ENCODE data around the gene UNC45A. TPM values are rescaled to one million over a fixed set of nuclear protein-coding genes. Genes with fewer than 3 reads are reported as not detected.
"Not testable (repeated sequence)": the region's sequence is repeated elsewhere in the genome, so short reads cannot be mapped to it uniquely, and the experiment has no call there.

Gene UNC45A
- polyA plus RNA-seq, 2 donors = 35.0 to 47.9 TPM

GRCh38 chr15:90892023-90892422 is 43.1 kb upstream of the UNC45A start:
- Histone ChIP-seq H3K4me3 (ENCODE audit: low read depth in 1 of 2, low read length in 2 of 2) (no peak overlapping the region), H3K4me1 (ENCODE audit: control insufficient read depth in 2 of 2, insufficient read depth in 2 of 2, low read length in 1 of 2) (no peaks in the 10 kb centered on the region), H3K9me3 (ENCODE audit: control insufficient read depth in 2 of 2, insufficient read depth in 1 of 2, low read depth in 1 of 2, low read length in 1 of 2) (no peaks in the 10 kb centered on the region), H3K27me3 (ENCODE audit: control insufficient read depth in 1 of 2, insufficient read depth in 2 of 2, low read length in 2 of 2) (no peaks in the 10 kb centered on the region), H3K36me3 (ENCODE audit: control insufficient read depth in 2 of 2, insufficient read depth in 2 of 2, low read length in 1 of 2) (peaks cover 13 to 21% of the 10 kb centered on the region in 2 donors), H3K27ac (ENCODE audit: low read depth in 2 of 2, low read length in 1 of 2) (no peak overlapping the region)
- WGBS, 2 donors = 94 to 96% methylated on average over 11 of the region's 11 CpGs

- H3K4me1 ChIP-seq (ENCODE audit: control insufficient read depth in 2 of 2, insufficient read depth in 2 of 2, low read length in 1 of 2) = no peaks in the 10 kb centered on the region
- 94 to 95% methylated on average over 29 of the region's 29 CpGs for WGBS, 2 donors
- H3K4me3 ChIP-seq (ENCODE audit: low read depth in 1 of 2, low read length in 2 of 2) = no peak overlapping the region
- no peak overlapping the region for H3K27ac ChIP-seq (ENCODE audit: low read depth in 2 of 2, low read length in 1 of 2)
- peaks cover 13 to 21% of the 10 kb centered on the region in 2 donors for H3K36me3 ChIP-seq (ENCODE audit: control insufficient read depth in 2 of 2, insufficient read depth in 2 of 2, low read length in 1 of 2)
- no peaks in the 10 kb centered on the region for H3K9me3 ChIP-seq (ENCODE audit: control insufficient read depth in 2 of 2, insufficient read depth in 1 of 2, low read depth in 1 of 2, low read length in 1 of 2)
- H3K27me3 ChIP-seq (ENCODE audit: control insufficient read depth in 1 of 2, insufficient read depth in 2 of 2, low read length in 2 of 2) = no peaks in the 10 kb centered on the region
Measured at GRCh38 chr15:90892498-90893174, 42.4 kb upstream of the UNC45A start.

- Histone ChIP-seq H3K4me3 (ENCODE audit: low read depth in 1 of 2, low read length in 2 of 2) (no peak overlapping the region), H3K27me3 (ENCODE audit: control insufficient read depth in 1 of 2, insufficient read depth in 2 of 2, low read length in 2 of 2) (no peaks in the 10 kb centered on the region), H3K4me1 (ENCODE audit: control insufficient read depth in 2 of 2, insufficient read depth in 2 of 2, low read length in 1 of 2) (no peaks in the 10 kb centered on the region), H3K27ac (ENCODE audit: low read depth in 2 of 2, low read length in 1 of 2) (no peak overlapping the region), H3K9me3 (ENCODE audit: control insufficient read depth in 2 of 2, insufficient read depth in 1 of 2, low read depth in 1 of 2, low read length in 1 of 2) (no peaks in the 10 kb centered on the region), H3K36me3 (ENCODE audit: control insufficient read depth in 2 of 2, insufficient read depth in 2 of 2, low read length in 1 of 2) (peaks cover 13 to 21% of the 10 kb centered on the region in 2 donors)
- 92% methylated on average over 33 of the region's 33 CpGs for WGBS, 2 donors
Measured at GRCh38 chr15:90893175-90894090, 41.7 kb upstream of the UNC45A start.

GRCh38 chr15:90895571-90896117 is 39.4 kb upstream of the UNC45A start:
- 76 to 77% methylated on average over 10 of the region's 10 CpGs for WGBS, 2 donors
- Histone ChIP-seq H3K4me1 (ENCODE audit: control insufficient read depth in 2 of 2, insufficient read depth in 2 of 2, low read length in 1 of 2) (no peaks in the 10 kb centered on the region), H3K36me3 (ENCODE audit: control insufficient read depth in 2 of 2, insufficient read depth in 2 of 2, low read length in 1 of 2) (peaks cover 13 to 15% of the 10 kb centered on the region in 2 donors), H3K27me3 (ENCODE audit: control insufficient read depth in 1 of 2, insufficient read depth in 2 of 2, low read length in 2 of 2) (no peaks in the 10 kb centered on the region), H3K4me3 (ENCODE audit: low read depth in 1 of 2, low read length in 2 of 2) (no peak overlapping the region), H3K9me3 (ENCODE audit: control insufficient read depth in 2 of 2, insufficient read depth in 1 of 2, low read depth in 1 of 2, low read length in 1 of 2) (no peaks in the 10 kb centered on the region), H3K27ac (ENCODE audit: low read depth in 2 of 2, low read length in 1 of 2) (no peak overlapping the region)

GRCh38 chr15:90897131-90897655 is 37.9 kb upstream of the UNC45A start:
- H3K36me3 ChIP-seq (ENCODE audit: control insufficient read depth in 2 of 2, insufficient read depth in 2 of 2, low read length in 1 of 2) = peaks cover 10 to 15% of the 10 kb centered on the region in 2 donors
- not testable (repeated sequence) for H3K4me1 ChIP-seq (ENCODE audit: control insufficient read depth in 2 of 2, insufficient read depth in 2 of 2, low read length in 1 of 2); H3K27me3 ChIP-seq (ENCODE audit: control insufficient read depth in 1 of 2, insufficient read depth in 2 of 2, low read length in 2 of 2); H3K4me3 ChIP-seq (ENCODE audit: low read depth in 1 of 2, low read length in 2 of 2); H3K9me3 ChIP-seq (ENCODE audit: control insufficient read depth in 2 of 2, insufficient read depth in 1 of 2, low read depth in 1 of 2, low read length in 1 of 2); H3K27ac ChIP-seq (ENCODE audit: low read depth in 2 of 2, low read length in 1 of 2)
- WGBS, 2 donors = 87 to 93% methylated on average over 14 of the region's 14 CpGs

- no peaks in the 10 kb centered on the region for H3K27me3 ChIP-seq (ENCODE audit: control insufficient read depth in 1 of 2, insufficient read depth in 2 of 2, low read length in 2 of 2)
- H3K27ac ChIP-seq (ENCODE audit: low read depth in 2 of 2, low read length in 1 of 2) = peak overlapping the region; percentile 66 to 89
- 49 to 59% methylated on average over 14 of the region's 14 CpGs for WGBS, 2 donors
- no peaks in the 10 kb centered on the region for H3K9me3 ChIP-seq (ENCODE audit: control insufficient read depth in 2 of 2, insufficient read depth in 1 of 2, low read depth in 1 of 2, low read length in 1 of 2)
- H3K4me1 ChIP-seq (ENCODE audit: control insufficient read depth in 2 of 2, insufficient read depth in 2 of 2, low read length in 1 of 2) = peaks cover 0 to 4% of the 10 kb centered on the region in 2 donors
- H3K36me3 ChIP-seq (ENCODE audit: control insufficient read depth in 2 of 2, insufficient read depth in 2 of 2, low read length in 1 of 2) = peaks cover 10 to 15% of the 10 kb centered on the region in 2 donors
- no peak overlapping the region for H3K4me3 ChIP-seq (ENCODE audit: low read depth in 1 of 2, low read length in 2 of 2)
Measured at GRCh38 chr15:90901175-90902039, 33.7 kb upstream of the UNC45A start.

GRCh38 chr15:90902040-90902839 is 32.8 kb upstream of the UNC45A start:
- Histone ChIP-seq H3K9me3 (ENCODE audit: control insufficient read depth in 2 of 2, insufficient read depth in 1 of 2, low read depth in 1 of 2, low read length in 1 of 2) (no peaks in the 10 kb centered on the region), H3K27ac (ENCODE audit: low read depth in 2 of 2, low read length in 1 of 2) (peak overlapping the region; percentile 89 to 97), H3K4me3 (ENCODE audit: low read depth in 1 of 2, low read length in 2 of 2) (peak overlapping the region; percentile 73 to 85), H3K36me3 (ENCODE audit: control insufficient read depth in 2 of 2, insufficient read depth in 2 of 2, low read length in 1 of 2) (peaks cover 16 to 23% of the 10 kb centered on the region in 2 donors), H3K27me3 (ENCODE audit: control insufficient read depth in 1 of 2, insufficient read depth in 2 of 2, low read length in 2 of 2) (no peaks in the 10 kb centered on the region), H3K4me1 (ENCODE audit: control insufficient read depth in 2 of 2, insufficient read depth in 2 of 2, low read length in 1 of 2) (peaks cover 0 to 4% of the 10 kb centered on the region in 2 donors)
- 0% methylated on average over 67 to 71 of the region's 71 CpGs for WGBS, 2 donors

- H3K27ac ChIP-seq (ENCODE audit: low read depth in 2 of 2, low read length in 1 of 2) = peak within 1 kb of the TSS; percentile 89 to 97
- H3K4me3 ChIP-seq (ENCODE audit: low read depth in 1 of 2, low read length in 2 of 2) = peak within 1 kb of the TSS; percentile 73 to 85
- H3K36me3 ChIP-seq (ENCODE audit: control insufficient read depth in 2 of 2, insufficient read depth in 2 of 2, low read length in 1 of 2) = peaks cover 22 to 26% of the 10 kb centered on the region in 2 donors
- no peaks in the 10 kb centered on the region for H3K9me3 ChIP-seq (ENCODE audit: control insufficient read depth in 2 of 2, insufficient read depth in 1 of 2, low read depth in 1 of 2, low read length in 1 of 2)
- H3K4me1 ChIP-seq (ENCODE audit: control insufficient read depth in 2 of 2, insufficient read depth in 2 of 2, low read length in 1 of 2) = peaks cover 0 to 4% of the 10 kb centered on the region in 2 donors
- H3K27me3 ChIP-seq (ENCODE audit: control insufficient read depth in 1 of 2, insufficient read depth in 2 of 2, low read length in 2 of 2) = no peaks in the 10 kb centered on the region
- 0 to 1% methylated on average over 65 to 81 of the region's 81 CpGs for WGBS, 2 donors
Measured at GRCh38 chr15:90902840-90903732, 32.0 kb upstream of the UNC45A start, which contains the start of gene MAN2A2. Gene MAN2A2 (plus strand): TSS chr15:90903302. CDS start chr15:90904208, 906 bp downstream.
